Right kidney (tissue), 1 donor: ENCODE measurements around the gene ZFYVE9.

Experiments
- DNase-seq: peaks from one replicate; pipeline ENCODE4 v3.0.0-alpha.2; 2016

Gene ZFYVE9

DNA sequence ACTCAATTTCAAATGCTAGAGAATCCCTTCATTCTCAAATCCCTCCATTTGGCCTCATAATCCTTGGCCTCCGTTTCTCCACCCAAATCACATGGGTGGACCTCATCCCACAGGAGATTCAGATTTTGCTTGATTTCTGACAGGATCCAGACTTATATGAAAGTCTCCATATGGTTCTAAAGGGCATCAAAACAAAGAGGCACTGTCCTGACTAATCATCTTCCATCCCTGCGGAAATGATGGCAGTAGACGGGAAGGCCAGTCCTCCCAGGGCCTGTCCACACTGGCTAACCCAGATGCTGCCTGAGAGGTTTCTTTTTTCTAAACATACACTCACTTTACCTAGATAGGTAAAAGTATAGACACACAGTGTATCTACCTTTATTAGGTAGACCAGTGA lies 243.5 kb downstream of the ZFYVE9 start:
- no peak for DNase-seq

DNA sequence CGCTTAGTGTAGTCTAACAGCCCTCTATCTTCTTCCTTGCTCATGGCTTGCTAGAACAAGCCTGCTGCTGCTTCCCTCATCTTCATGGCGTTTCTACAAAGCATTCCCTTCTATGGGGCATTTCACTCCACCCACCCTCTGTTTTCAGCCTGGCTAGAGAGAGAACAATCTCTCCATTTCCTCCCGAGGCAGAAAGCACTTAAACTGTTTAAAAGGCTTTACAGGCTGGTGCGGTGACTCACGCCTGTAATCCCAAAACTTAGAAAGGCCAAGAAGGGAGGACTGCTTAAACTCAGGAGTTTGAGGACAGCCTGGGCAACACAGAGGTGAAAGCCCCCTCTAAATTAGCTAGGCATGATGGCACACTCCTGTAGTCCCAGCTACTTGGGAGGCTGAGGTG lies 244.6 kb downstream of the ZFYVE9 start:
- no peak for DNase-seq

DNA sequence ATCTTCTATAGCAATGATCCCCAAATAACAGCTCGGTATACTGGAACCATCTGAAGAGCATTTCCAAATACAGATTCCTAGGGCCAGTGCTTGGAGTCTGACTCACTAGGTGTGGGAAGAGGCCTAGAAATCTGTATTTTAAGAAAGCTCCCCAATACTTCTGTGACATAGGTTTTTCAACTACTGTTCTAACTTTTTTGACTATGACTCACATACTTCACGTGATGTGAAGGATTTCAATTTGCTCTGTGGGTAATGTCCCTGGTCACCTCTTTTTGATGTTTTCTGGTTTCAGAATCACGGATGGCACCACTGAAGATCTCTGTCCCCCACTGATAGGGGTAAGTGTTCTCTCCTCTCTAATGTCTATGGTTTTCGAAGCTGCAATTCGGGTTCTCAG lies 251.3 kb downstream of the ZFYVE9 start:
- no peak for DNase-seq
